ENCODE measurements around the gene BFSP1. TPM values are rescaled to one million over a fixed set of nuclear protein-coding genes. Genes with fewer than 3 reads are reported as not detected.

BFSP1 gene
- total RNA-seq, 1 donor from 2014 or later = 3.5 TPM

GRCh38 chr20:17519606-17520285 lies 11.4 kb downstream of the BFSP1 start:
- peaks cover 20% of the 10 kb centered on the region for H3K4me1 Mint-ChIP-seq (ENCODE audit: unreplicated experiment)
- no peak for TF ChIP-seq CTCF (IDR thresholded peaks at IDR 0.05; ENCODE audit: unreplicated experiment)
- no peak for DNase-seq (ENCODE audit: low spot score)
- peaks cover 7% of the 10 kb centered on the region for H3K27me3 Mint-ChIP-seq (ENCODE audit: unreplicated experiment)
- H3K27ac Mint-ChIP-seq (ENCODE audit: unreplicated experiment) = no peak overlapping the region
- peaks cover 5% of the 10 kb centered on the region for H3K36me3 Mint-ChIP-seq (ENCODE audit: low read depth, unreplicated experiment)
- no peaks in the 10 kb centered on the region for H3K9me3 Mint-ChIP-seq (ENCODE audit: unreplicated experiment)
- H3K4me3 Mint-ChIP-seq (ENCODE audit: unreplicated experiment) = no peak overlapping the region

DNA sequence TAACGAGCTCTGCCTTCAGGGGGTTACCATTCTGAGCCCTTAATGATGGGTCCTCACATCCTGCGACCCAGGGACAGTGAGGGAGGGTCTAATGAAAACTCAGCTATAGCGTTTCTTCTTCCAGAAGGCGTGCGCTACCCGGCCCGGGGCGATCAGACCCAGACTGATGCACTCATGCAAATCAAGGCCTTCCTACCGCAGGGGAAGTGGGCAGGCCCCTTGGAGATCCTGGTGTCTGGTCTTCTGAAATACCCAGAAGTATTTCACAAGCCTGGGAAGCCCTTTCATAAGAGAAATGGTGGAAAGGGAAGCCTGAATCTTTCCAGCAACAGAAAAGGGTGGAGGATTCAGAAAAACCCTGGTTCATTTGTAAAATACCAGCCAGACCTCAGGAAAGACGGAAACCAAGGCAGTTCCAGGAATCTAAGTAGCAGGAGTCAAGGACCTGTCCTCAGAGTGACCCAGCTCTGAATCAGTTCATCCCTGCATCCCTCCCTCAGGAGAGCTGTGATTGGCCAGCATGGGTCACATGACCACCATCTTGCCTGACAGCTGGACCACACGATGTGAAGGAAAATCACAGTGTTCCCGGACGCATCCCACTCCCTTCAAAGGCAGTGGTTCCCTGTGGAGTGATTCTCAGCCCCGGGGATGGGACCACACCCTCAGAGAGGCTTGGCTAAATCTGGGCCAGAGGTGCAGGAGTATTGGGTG lies 12.7 kb downstream of the BFSP1 start:
- H3K36me3 Mint-ChIP-seq (ENCODE audit: low read depth, unreplicated experiment) = peaks cover 5% of the 10 kb centered on the region
- TF ChIP-seq CTCF (IDR thresholded peaks at IDR 0.05; ENCODE audit: unreplicated experiment) = no peak
- no peak for DNase-seq (ENCODE audit: low spot score)
- H3K9me3 Mint-ChIP-seq (ENCODE audit: unreplicated experiment) = no peaks in the 10 kb centered on the region
- H3K4me3 Mint-ChIP-seq (ENCODE audit: unreplicated experiment) = no peak overlapping the region
- H3K27ac Mint-ChIP-seq (ENCODE audit: unreplicated experiment) = no peak overlapping the region
- peaks cover 8% of the 10 kb centered on the region for H3K27me3 Mint-ChIP-seq (ENCODE audit: unreplicated experiment)
- H3K4me1 Mint-ChIP-seq (ENCODE audit: unreplicated experiment) = peaks cover 20% of the 10 kb centered on the region

DNA sequence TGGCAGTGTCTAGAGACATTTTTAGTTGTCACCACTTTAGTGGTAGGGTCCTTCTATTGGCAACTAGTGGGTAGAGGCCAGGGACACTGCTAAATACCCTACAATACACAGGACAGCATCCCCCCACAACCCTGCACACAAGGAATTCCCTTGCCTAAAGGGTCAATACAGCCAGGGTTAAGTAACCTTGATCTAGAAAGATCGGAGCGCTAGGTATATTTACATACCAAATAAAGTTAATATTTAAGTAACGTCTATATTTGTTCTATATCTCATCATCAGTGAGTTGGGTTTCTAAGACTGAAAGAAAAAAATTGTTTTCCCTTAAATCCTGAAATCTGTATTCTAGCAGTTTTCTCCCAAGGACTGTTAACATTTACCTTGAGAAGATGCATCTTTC lies 16.1 kb downstream of the BFSP1 start:
- Mint-ChIP-seq H3K36me3 (ENCODE audit: low read depth, unreplicated experiment) (peaks cover under 1% of the 10 kb centered on the region), H3K4me3 (ENCODE audit: unreplicated experiment) (no peak overlapping the region), H3K27ac (ENCODE audit: unreplicated experiment) (no peak overlapping the region), H3K27me3 (ENCODE audit: unreplicated experiment) (peaks cover 3% of the 10 kb centered on the region), H3K4me1 (ENCODE audit: unreplicated experiment) (peaks cover 6% of the 10 kb centered on the region), H3K9me3 (ENCODE audit: unreplicated experiment) (no peaks in the 10 kb centered on the region)
- no peak for DNase-seq (ENCODE audit: low spot score)
- no peak for TF ChIP-seq CTCF (IDR thresholded peaks at IDR 0.05; ENCODE audit: unreplicated experiment)

DNA sequence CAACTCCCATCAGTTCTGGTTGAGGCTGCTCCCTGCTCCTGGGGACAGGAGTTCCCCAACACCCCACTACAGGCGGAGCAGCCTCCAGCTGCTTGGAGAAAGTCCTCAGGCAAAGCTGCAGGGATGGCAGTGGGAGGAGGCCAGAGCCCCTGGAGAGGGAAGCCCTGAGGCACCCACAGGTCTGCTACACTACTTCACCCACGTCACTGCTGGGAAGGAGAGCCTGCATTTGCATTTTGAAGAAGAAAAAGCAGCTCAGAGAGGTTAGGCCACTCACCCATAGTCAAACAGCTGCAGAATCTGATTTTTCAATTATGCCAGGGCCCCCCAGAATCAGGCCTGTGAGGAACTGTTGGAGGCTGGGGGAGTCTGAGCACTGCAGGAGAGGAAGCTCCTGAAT lies 17.2 kb downstream of the BFSP1 start:
- no peak for TF ChIP-seq CTCF (IDR thresholded peaks at IDR 0.05; ENCODE audit: unreplicated experiment)
- no peak for DNase-seq (ENCODE audit: low spot score)
- Mint-ChIP-seq H3K4me3 (ENCODE audit: unreplicated experiment) (no peak overlapping the region), H3K36me3 (ENCODE audit: low read depth, unreplicated experiment) (peaks cover 5% of the 10 kb centered on the region), H3K27me3 (ENCODE audit: unreplicated experiment) (peaks cover 3% of the 10 kb centered on the region), H3K4me1 (ENCODE audit: unreplicated experiment) (peaks cover 2% of the 10 kb centered on the region), H3K27ac (ENCODE audit: unreplicated experiment) (no peak overlapping the region), H3K9me3 (ENCODE audit: unreplicated experiment) (no peaks in the 10 kb centered on the region)

DNA sequence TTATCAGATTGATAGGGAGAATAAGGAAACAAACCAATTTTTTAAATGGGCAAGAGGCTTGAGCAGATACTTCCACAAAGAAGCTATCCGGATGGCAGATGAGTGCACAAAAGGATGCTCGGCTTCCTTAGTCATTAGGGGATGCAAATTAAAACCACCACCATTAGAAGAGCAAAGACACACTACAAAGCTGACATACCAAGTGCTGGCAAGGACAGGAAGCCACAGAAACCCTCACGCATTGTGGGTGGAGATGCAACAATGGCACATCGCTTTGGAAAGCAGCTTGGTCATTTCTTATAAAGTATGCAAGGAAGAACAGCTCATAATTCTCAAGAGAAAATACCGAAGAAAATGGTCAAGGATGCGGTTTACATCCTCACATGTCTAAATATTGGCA lies 19.8 kb downstream of the BFSP1 start:
- H3K4me1 Mint-ChIP-seq (ENCODE audit: unreplicated experiment) = peaks cover 4% of the 10 kb centered on the region
- H3K4me3 Mint-ChIP-seq (ENCODE audit: unreplicated experiment) = no peak overlapping the region
- peaks cover 3% of the 10 kb centered on the region for H3K27me3 Mint-ChIP-seq (ENCODE audit: unreplicated experiment)
- peaks cover 5% of the 10 kb centered on the region for H3K36me3 Mint-ChIP-seq (ENCODE audit: low read depth, unreplicated experiment)
- TF ChIP-seq CTCF (IDR thresholded peaks at IDR 0.05; ENCODE audit: unreplicated experiment) = no peak
- H3K9me3 Mint-ChIP-seq (ENCODE audit: unreplicated experiment) = no peaks in the 10 kb centered on the region
- no peak for DNase-seq (ENCODE audit: low spot score)
- no peak overlapping the region for H3K27ac Mint-ChIP-seq (ENCODE audit: unreplicated experiment)

Measured in endothelial cell (in vitro differentiated cells).